Fibroblast of lung (primary cell): Measurements from ENCODE around the gene HARS2. TPM values are rescaled to one million over a fixed set of nuclear protein-coding genes. Genes with fewer than 3 reads are reported as not detected.
"Not testable (repeated sequence)": the region's sequence is repeated elsewhere in the genome, so short reads cannot be mapped to it uniquely, and the experiment has no call there.

Source experiments
- DNase-seq, 2 donors: peaks; one replicate each; pipeline versions ENCODE4 v3.0.0 to v3.0.0-alpha.2; 2010; ENCODE audit warnings: low read depth in 2 of 2
- H2AFZ ChIP-seq: 2 replicates; pipeline ENCODE4 v1.5.1; 2012; ENCODE audit warnings: low read length, control low read depth, inconsistent platforms
- H3K27ac ChIP-seq: 2 replicates; pipeline ENCODE4 v1.5.1; 2011; ENCODE audit warnings: low read length, control low read depth; ENCODE audit not compliant: insufficient read depth
- H3K27me3 ChIP-seq: 2 replicates; pipeline ENCODE4 v1.5.1; 2011; ENCODE audit warnings: mild to moderate bottlenecking, low read length; ENCODE audit not compliant: control insufficient read depth, insufficient read depth
- H3K36me3 ChIP-seq: 2 replicates; pipeline ENCODE4 v1.5.1; 2011; ENCODE audit warnings: low read length; ENCODE audit not compliant: control insufficient read depth, insufficient read depth
- H3K4me1 ChIP-seq: 2 replicates; pipeline ENCODE4 v1.5.1; 2011; ENCODE audit warnings: low read length; ENCODE audit not compliant: control insufficient read depth, insufficient read depth; ENCODE audit errors: extremely low read depth
- H3K4me2 ChIP-seq: 2 replicates; pipeline ENCODE4 v1.5.1; 2011; ENCODE audit warnings: low read length, control low read depth; ENCODE audit not compliant: insufficient read depth; ENCODE audit errors: extremely low read depth
- H3K4me3 ChIP-seq, 4 experiments: fragments of 200-600 bp in 1 of 4; sonication (generic) in 1 of 4; replicated peaks in 1 of 4; 2 replicates each; pipeline ENCODE4 v1.5.1; 2011 to 2016; ENCODE audit warnings: low read length in 4 of 4, low read depth in 3 of 4, mild to moderate bottlenecking in 3 of 4, control low read depth in 2 of 4, inconsistent platforms in 1 of 4, mixed read lengths in 1 of 4; ENCODE audit not compliant: insufficient read depth in 1 of 4; ENCODE audit errors: control extremely low read depth in 1 of 4
- H3K79me2 ChIP-seq: 2 replicates; pipeline ENCODE4 v1.5.1; 2012; ENCODE audit warnings: mild to moderate bottlenecking, low read length, inconsistent platforms; ENCODE audit not compliant: control insufficient read depth, insufficient read depth
- H3K9ac ChIP-seq: 2 replicates; pipeline ENCODE4 v1.5.1; 2011; ENCODE audit warnings: mild to moderate bottlenecking, low read length, control low read depth; ENCODE audit not compliant: insufficient read depth
- H3K9me3 ChIP-seq: 2 replicates; pipeline ENCODE4 v1.5.1; 2012; ENCODE audit warnings: low read depth, low read length; ENCODE audit not compliant: control insufficient read depth, insufficient read depth
- H4K20me1 ChIP-seq: 2 replicates; pipeline ENCODE4 v1.5.1; 2011; ENCODE audit warnings: low read length; ENCODE audit not compliant: control insufficient read depth, insufficient read depth; ENCODE audit errors: extremely low read depth
- CTCF ChIP-seq, 2 donors: IDR thresholded peaks in 1 of 2; conservative IDR thresholded peaks in 1 of 2; 1 replicate in 1 of 2; 2 replicates in 1 of 2; pipeline ENCODE4 v1.5.1; 2011 to 2012; ENCODE audit warnings: low read length in 2 of 2, control low read depth in 1 of 2, inconsistent platforms in 1 of 2, low read depth in 1 of 2, mild to moderate bottlenecking in 1 of 2
- EZH2 ChIP-seq: IDR thresholded peaks from 2 replicates; pipeline ENCODE4 v1.5.1; 2012; ENCODE audit warnings: low read length, control low read depth, mild to moderate bottlenecking; ENCODE audit errors: missing control alignments
- polyA plus RNA-seq, 2 donors: library from polyadenylated mRNA; depleted of rRNA in 1 of 2; stranded (reverse) in 1 of 2; unstranded in 1 of 2; fragments of >200 nt; gene quantifications; 2 replicates each; pipeline ENCODE4 v1.2.1, GENCODE V29; 2011 to 2012; ENCODE audit warnings: missing spikeins in 1 of 2
- total RNA-seq: library from RNA; depleted of rRNA; stranded (reverse); fragments of >200 nt; gene quantifications from 2 replicates; pipeline ENCODE4 v1.2.1, GENCODE V29; 2014

Gene HARS2
- total and polyA plus RNA-seq, 2 donors (not counting 1 experiment from before 2014, with no cell fraction given) = 27.1 to 30.1 TPM

- Histone ChIP-seq H3K9ac (peak overlapping the region; percentile 37), H4K20me1 (no peaks in the 10 kb centered on the region), H2AFZ (peak overlapping the region; percentile 92), H3K27ac (peak overlapping the region; percentile 76), H3K4me1 (no peaks in the 10 kb centered on the region), H3K9me3 (no peaks in the 10 kb centered on the region), H3K27me3 (no peaks in the 10 kb centered on the region), H3K4me3 (peak overlapping the region; percentile 49 to 82 (median 64)), H3K4me2 (peak overlapping the region; percentile 82), H3K36me3 (no peaks in the 10 kb centered on the region), H3K79me2 (no peaks in the 10 kb centered on the region)
- TF ChIP-seq EZH2 = no peak
- TF ChIP-seq CTCF (conservative IDR thresholded peaks at IDR 0.05 in 1 of 2, IDR thresholded peaks at IDR 0.05 in 1 of 2; ENCODE audit: low read depth in 1 of 2, low read length in 2 of 2) = no peak
- peak; percentile 95 to 97 for DNase-seq
Observed at GRCh38 chr5:140710899-140711552, 19.8 kb downstream of the HARS2 start.

GRCh38 chr5:140711794-140712193 is 20.5 kb downstream of the HARS2 start:
- no peaks in the 10 kb centered on the region for H3K36me3 ChIP-seq
- no peaks in the 10 kb centered on the region for H4K20me1 ChIP-seq
- TF ChIP-seq EZH2 (no peak), CTCF (conservative IDR thresholded peaks at IDR 0.05 in 1 of 2, IDR thresholded peaks at IDR 0.05 in 1 of 2; ENCODE audit: low read depth in 1 of 2, low read length in 2 of 2) (no peak)
- no peaks in the 10 kb centered on the region for H3K4me1 ChIP-seq
- H2AFZ ChIP-seq = no peak overlapping the region
- H3K27me3 ChIP-seq = no peaks in the 10 kb centered on the region
- no peaks in the 10 kb centered on the region for H3K9me3 ChIP-seq
- H3K4me3 ChIP-seq = peak overlapping the region in 1 of 4 experiments; percentile 82
- no peaks in the 10 kb centered on the region for H3K79me2 ChIP-seq
- H3K4me2 ChIP-seq = no peak overlapping the region
- H3K9ac ChIP-seq = no peak overlapping the region
- no peak overlapping the region for H3K27ac ChIP-seq
- DNase-seq = no peak

GRCh38 chr5:140713562-140714094 is 22.4 kb downstream of the HARS2 start:
- Histone ChIP-seq H3K9me3 (no peaks in the 10 kb centered on the region), H3K36me3 (no peaks in the 10 kb centered on the region), H3K27ac (no peak overlapping the region), H3K4me3 (no peak overlapping the region), H3K79me2 (no peaks in the 10 kb centered on the region), H3K9ac (no peak overlapping the region), H3K4me1 (no peaks in the 10 kb centered on the region), H4K20me1 (no peaks in the 10 kb centered on the region), H3K4me2 (no peak overlapping the region), H2AFZ (no peak overlapping the region), H3K27me3 (no peaks in the 10 kb centered on the region)
- no peak for DNase-seq
- TF ChIP-seq EZH2 (no peak), CTCF (conservative IDR thresholded peaks at IDR 0.05 in 1 of 2, IDR thresholded peaks at IDR 0.05 in 1 of 2; ENCODE audit: low read depth in 1 of 2, low read length in 2 of 2) (no peak)

- not testable (repeated sequence) for H3K27ac ChIP-seq, DNase-seq, H3K36me3 ChIP-seq, H3K27me3 ChIP-seq, H3K9me3 ChIP-seq, H3K9ac ChIP-seq, H2AFZ ChIP-seq, H3K4me1 ChIP-seq, H3K79me2 ChIP-seq, H3K4me2 ChIP-seq, H3K4me3 ChIP-seq, H4K20me1 ChIP-seq
Observed at GRCh38 chr5:140716238-140716637, 25.0 kb downstream of the HARS2 start.
